ENCODE results near the gene FPGS. TPM values are rescaled to one million over a fixed set of nuclear protein-coding genes. Genes with fewer than 3 reads are reported as not detected.

The FPGS gene
- total RNA-seq, 4 donors from 2014 or later, result 31.4 to 144 (median 74.8) TPM

DNA sequence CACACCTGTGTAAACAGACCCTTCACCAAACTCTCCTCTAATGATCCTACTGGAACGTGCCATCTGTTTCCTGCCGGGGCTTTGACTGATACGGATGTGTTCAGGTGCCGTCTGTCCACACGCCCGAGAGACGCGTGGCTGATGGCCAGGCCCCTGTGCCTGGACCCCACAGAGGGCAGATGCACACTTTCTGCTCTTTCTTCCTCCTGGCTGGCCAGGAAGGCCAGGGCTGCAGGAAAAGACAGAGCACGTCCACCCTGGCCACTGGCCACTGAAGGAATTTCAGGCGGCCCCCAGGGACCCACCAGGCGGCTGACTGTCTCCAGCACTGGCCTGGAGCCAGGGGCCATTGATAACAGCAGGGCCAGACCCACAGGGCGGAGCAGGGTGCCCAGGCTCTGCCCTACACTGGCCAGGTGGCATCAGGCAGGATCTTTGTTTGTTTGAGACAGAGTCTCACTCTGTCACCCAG lies 55.4 kb downstream of the FPGS start:
- in situ Hi-C loops (cut with MboI; ENCODE audit: low pct_ligation_motif_present in 1 of 4, low pct_unique_long_range_greater_than_20kb in 1 of 4, low sequenced_read_pairs in 3 of 4), result no loop called here
- no peaks in the 10 kb centered on the region for H3K27me3 ChIP-seq
- DNase-seq, result no peak
- 49% methylated on average over 8 of the region's 12 CpGs; no CpG with 5 or more reads in 1 of the 2 donors for WGBS, 2 donors (ENCODE audit: low coverage in 1 of 2)
- H3K27ac ChIP-seq, result peak overlapping the region in 2 of 4 donors; percentile 3 to 10
- no peaks in the 10 kb centered on the region for H3K36me3 ChIP-seq
- no peak overlapping the region for H3K4me3 ChIP-seq
- TF ChIP-seq POLR2AphosphoS5 (IDR thresholded peaks at IDR 0.05) (no peak), EP300 (IDR thresholded peaks at IDR 0.05; ENCODE audit: low read depth) (no peak), POLR2A (IDR thresholded peaks at IDR 0.05) (no peak)
- TF ChIP-seq, protein P1, sequence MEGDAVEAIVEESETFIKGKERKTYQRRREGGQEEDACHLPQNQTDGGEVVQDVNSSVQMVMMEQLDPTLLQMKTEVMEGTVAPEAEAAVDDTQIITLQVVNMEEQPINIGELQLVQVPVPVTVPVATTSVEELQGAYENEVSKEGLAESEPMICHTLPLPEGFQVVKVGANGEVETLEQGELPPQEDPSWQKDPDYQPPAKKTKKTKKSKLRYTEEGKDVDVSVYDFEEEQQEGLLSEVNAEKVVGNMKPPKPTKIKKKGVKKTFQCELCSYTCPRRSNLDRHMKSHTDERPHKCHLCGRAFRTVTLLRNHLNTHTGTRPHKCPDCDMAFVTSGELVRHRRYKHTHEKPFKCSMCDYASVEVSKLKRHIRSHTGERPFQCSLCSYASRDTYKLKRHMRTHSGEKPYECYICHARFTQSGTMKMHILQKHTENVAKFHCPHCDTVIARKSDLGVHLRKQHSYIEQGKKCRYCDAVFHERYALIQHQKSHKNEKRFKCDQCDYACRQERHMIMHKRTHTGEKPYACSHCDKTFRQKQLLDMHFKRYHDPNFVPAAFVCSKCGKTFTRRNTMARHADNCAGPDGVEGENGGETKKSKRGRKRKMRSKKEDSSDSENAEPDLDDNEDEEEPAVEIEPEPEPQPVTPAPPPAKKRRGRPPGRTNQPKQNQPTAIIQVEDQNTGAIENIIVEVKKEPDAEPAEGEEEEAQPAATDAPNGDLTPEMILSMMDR (IDR thresholded peaks at IDR 0.05), result no peak
- no peaks in the 10 kb centered on the region for H3K9me3 ChIP-seq
- H3K4me1 ChIP-seq, result peaks cover 7 to 33% (median 22%) of the 10 kb centered on the region in 4 donors
- intact Hi-C loops (cut with DNase I; ENCODE audit: low total_unique reads), result no loop called here

- no peaks in the 10 kb centered on the region for H3K9me3 ChIP-seq
- no peak overlapping the region for H3K27ac ChIP-seq
- peaks cover 7 to 30% (median 20%) of the 10 kb centered on the region in 4 donors for H3K4me1 ChIP-seq
- no peaks in the 10 kb centered on the region for H3K36me3 ChIP-seq
- in situ Hi-C loops (cut with MboI; ENCODE audit: low pct_ligation_motif_present in 1 of 4, low pct_unique_long_range_greater_than_20kb in 1 of 4, low sequenced_read_pairs in 3 of 4) (loop anchor here in 1 of 4 donors (10.0 kb wide), 2 partner anchors 125 to 265 kb away; partner anchors contain the start of gene TOR2A), intact Hi-C loops (cut with DNase I; ENCODE audit: low total_unique reads) (no loop called here)
- DNase-seq, result no peak
- TF ChIP-seq EP300 (IDR thresholded peaks at IDR 0.05; ENCODE audit: low read depth), result no peak
- TF ChIP-seq POLR2A (IDR thresholded peaks at IDR 0.05), result no peak
- TF ChIP-seq, protein P1 (IDR thresholded peaks at IDR 0.05), result no peak
- no peak for TF ChIP-seq POLR2AphosphoS5 (IDR thresholded peaks at IDR 0.05)
- no peak overlapping the region for H3K4me3 ChIP-seq
- WGBS, 2 donors (ENCODE audit: low coverage in 1 of 2), result 85 to 90% methylated on average over 4 to 8 of the region's 8 CpGs
- H3K27me3 ChIP-seq, result no peaks in the 10 kb centered on the region
Observed at GRCh38 chr9:127860260-127860659, 57.6 kb downstream of the FPGS start.

GRCh38 chr9:127860779-127861178 lies 58.1 kb downstream of the FPGS start:
- H3K27me3 ChIP-seq, result no peaks in the 10 kb centered on the region
- no peak for TF ChIP-seq EP300 (IDR thresholded peaks at IDR 0.05; ENCODE audit: low read depth)
- no peak for TF ChIP-seq POLR2AphosphoS5 (IDR thresholded peaks at IDR 0.05)
- TF ChIP-seq, protein P1 (IDR thresholded peaks at IDR 0.05), result no peak
- TF ChIP-seq POLR2A (IDR thresholded peaks at IDR 0.05), result no peak
- H3K36me3 ChIP-seq, result no peaks in the 10 kb centered on the region
- in situ Hi-C loops (cut with MboI; ENCODE audit: low pct_ligation_motif_present in 1 of 4, low pct_unique_long_range_greater_than_20kb in 1 of 4, low sequenced_read_pairs in 3 of 4) (loop anchor here in 1 of 4 donors (10.0 kb wide), 2 partner anchors 126 to 266 kb away; partner anchors contain the start of gene TOR2A), intact Hi-C loops (cut with DNase I; ENCODE audit: low total_unique reads) (no loop called here)
- no peak overlapping the region for H3K27ac ChIP-seq
- no peaks in the 10 kb centered on the region for H3K9me3 ChIP-seq
- 89 to 94% methylated on average over 8 to 11 of the region's 11 CpGs for WGBS, 2 donors (ENCODE audit: low coverage in 1 of 2)
- no peak for DNase-seq
- peaks cover 7 to 30% (median 20%) of the 10 kb centered on the region in 4 donors for H3K4me1 ChIP-seq
- H3K4me3 ChIP-seq, result no peak overlapping the region

GRCh38 chr9:127862075-127863011 lies 59.7 kb downstream of the FPGS start:
- in situ Hi-C loops (cut with MboI; ENCODE audit: low pct_ligation_motif_present in 1 of 4, low pct_unique_long_range_greater_than_20kb in 1 of 4, low sequenced_read_pairs in 3 of 4) (loop anchor here in 1 of 4 donors (10.0 kb wide), 2 partner anchors 128 to 268 kb away; partner anchors contain the start of gene TOR2A), intact Hi-C loops (cut with DNase I; ENCODE audit: low total_unique reads) (no loop called here)
- Histone ChIP-seq H3K9me3 (no peaks in the 10 kb centered on the region), H3K27ac (peak overlapping the region; percentile 59 to 76 (median 60)), H3K4me3 (no peak overlapping the region), H3K36me3 (no peaks in the 10 kb centered on the region), H3K27me3 (no peaks in the 10 kb centered on the region), H3K4me1 (peaks cover 7 to 30% (median 20%) of the 10 kb centered on the region in 4 donors)
- TF ChIP-seq POLR2AphosphoS5 (IDR thresholded peaks at IDR 0.05) (no peak), EP300 (IDR thresholded peaks at IDR 0.05; ENCODE audit: low read depth) (no peak), POLR2A (IDR thresholded peaks at IDR 0.05) (no peak)
- TF ChIP-seq, protein P1 (IDR thresholded peaks at IDR 0.05), result no peak
- DNase-seq, result peak; percentile 80
- WGBS, 2 donors (ENCODE audit: low coverage in 1 of 2), result 62% methylated on average over 27 of the region's 29 CpGs; no CpG with 5 or more reads in 1 of the 2 donors
